ENCODE data around the gene MACF1. TPM values are rescaled to one million over a fixed set of nuclear protein-coding genes. Genes with fewer than 3 reads are reported as not detected.

The MACF1 gene
- total and polyA plus RNA-seq, 2 of the 13 experiments (the other 11 are each of a cell fraction or from before 2014, with no cell fraction given): 36.7 to 65.4 TPM

- TF ChIP-seq, protein P1, sequence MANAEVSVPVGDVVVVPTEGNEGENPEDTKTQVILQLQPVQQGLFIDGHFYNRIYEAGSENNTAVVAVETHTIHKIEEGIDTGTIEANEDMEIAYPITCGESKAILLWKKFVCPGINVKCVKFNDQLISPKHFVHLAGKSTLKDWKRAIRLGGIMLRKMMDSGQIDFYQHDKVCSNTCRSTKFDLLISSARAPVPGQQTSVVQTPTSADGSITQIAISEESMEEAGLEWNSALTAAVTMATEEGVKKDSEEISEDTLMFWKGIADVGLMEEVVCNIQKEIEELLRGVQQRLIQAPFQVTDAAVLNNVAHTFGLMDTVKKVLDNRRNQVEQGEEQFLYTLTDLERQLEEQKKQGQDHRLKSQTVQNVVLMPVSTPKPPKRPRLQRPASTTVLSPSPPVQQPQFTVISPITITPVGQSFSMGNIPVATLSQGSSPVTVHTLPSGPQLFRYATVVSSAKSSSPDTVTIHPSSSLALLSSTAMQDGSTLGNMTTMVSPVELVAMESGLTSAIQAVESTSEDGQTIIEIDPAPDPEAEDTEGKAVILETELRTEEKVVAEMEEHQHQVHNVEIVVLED (CRISPR knock-in tag; IDR thresholded peaks at IDR 0.05; ENCODE audit: borderline replicate concordance): no peak
- TF ChIP-seq ZNF101 (CRISPR knock-in tag; IDR thresholded peaks at IDR 0.05; ENCODE audit: borderline replicate concordance, low read depth) (no peak), RFX1 (IDR thresholded peaks at IDR 0.05) (no peak), MYC (CRISPR knock-in tag; IDR thresholded peaks at IDR 0.05; ENCODE audit: borderline replicate concordance) (no peak), FLYWCH1 (CRISPR knock-in tag; IDR thresholded peaks at IDR 0.05) (no peak), ZNF503 (CRISPR knock-in tag; IDR thresholded peaks at IDR 0.05) (no peak), KAT7 (CRISPR knock-in tag; IDR thresholded peaks at IDR 0.05; ENCODE audit: borderline replicate concordance) (no peak), BATF2 (CRISPR knock-in tag; IDR thresholded peaks at IDR 0.05) (no peak), CBX5 (CRISPR knock-in tag; IDR thresholded peaks at IDR 0.05; ENCODE audit: borderline replicate concordance) (no peak), EED (CRISPR knock-in tag; IDR thresholded peaks at IDR 0.05) (no peak), NBN (conservative IDR thresholded peaks at IDR 0.05) (no peak), ATF6 (CRISPR knock-in tag; conservative IDR thresholded peaks at IDR 0.05) (no peak)
- TF ChIP-seq, protein P2, sequence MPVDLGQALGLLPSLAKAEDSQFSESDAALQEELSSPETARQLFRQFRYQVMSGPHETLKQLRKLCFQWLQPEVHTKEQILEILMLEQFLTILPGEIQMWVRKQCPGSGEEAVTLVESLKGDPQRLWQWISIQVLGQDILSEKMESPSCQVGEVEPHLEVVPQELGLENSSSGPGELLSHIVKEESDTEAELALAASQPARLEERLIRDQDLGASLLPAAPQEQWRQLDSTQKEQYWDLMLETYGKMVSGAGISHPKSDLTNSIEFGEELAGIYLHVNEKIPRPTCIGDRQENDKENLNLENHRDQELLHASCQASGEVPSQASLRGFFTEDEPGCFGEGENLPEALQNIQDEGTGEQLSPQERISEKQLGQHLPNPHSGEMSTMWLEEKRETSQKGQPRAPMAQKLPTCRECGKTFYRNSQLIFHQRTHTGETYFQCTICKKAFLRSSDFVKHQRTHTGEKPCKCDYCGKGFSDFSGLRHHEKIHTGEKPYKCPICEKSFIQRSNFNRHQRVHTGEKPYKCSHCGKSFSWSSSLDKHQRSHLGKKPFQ (CRISPR knock-in tag; IDR thresholded peaks at IDR 0.05; ENCODE audit: insufficient replicate concordance): no peak
- TF ChIP-seq, protein P3, sequence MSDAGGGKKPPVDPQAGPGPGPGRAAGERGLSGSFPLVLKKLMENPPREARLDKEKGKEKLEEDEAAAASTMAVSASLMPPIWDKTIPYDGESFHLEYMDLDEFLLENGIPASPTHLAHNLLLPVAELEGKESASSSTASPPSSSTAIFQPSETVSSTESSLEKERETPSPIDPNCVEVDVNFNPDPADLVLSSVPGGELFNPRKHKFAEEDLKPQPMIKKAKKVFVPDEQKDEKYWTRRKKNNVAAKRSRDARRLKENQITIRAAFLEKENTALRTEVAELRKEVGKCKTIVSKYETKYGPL (CRISPR knock-in tag; IDR thresholded peaks at IDR 0.05): no peak
- TF ChIP-seq, protein P4, sequence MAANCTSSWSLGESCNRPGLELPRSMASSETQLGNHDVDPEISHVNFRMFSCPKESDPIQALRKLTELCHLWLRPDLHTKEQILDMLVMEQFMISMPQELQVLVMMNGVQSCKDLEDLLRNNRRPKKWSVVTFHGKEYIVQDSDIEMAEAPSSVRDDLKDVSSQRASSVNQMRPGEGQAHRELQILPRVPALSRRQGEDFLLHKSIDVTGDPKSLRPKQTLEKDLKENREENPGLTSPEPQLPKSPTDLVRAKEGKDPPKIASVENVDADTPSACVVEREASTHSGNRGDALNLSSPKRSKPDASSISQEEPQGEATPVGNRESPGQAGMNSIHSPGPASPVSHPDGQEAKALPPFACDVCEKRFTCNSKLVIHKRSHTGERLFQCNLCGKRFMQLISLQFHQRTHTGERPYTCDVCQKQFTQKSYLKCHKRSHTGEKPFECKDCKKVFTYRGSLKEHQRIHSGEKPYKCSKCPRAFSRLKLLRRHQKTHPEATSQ (CRISPR knock-in tag; IDR thresholded peaks at IDR 0.05; ENCODE audit: borderline replicate concordance): no peak
- TF ChIP-seq, protein P5, sequence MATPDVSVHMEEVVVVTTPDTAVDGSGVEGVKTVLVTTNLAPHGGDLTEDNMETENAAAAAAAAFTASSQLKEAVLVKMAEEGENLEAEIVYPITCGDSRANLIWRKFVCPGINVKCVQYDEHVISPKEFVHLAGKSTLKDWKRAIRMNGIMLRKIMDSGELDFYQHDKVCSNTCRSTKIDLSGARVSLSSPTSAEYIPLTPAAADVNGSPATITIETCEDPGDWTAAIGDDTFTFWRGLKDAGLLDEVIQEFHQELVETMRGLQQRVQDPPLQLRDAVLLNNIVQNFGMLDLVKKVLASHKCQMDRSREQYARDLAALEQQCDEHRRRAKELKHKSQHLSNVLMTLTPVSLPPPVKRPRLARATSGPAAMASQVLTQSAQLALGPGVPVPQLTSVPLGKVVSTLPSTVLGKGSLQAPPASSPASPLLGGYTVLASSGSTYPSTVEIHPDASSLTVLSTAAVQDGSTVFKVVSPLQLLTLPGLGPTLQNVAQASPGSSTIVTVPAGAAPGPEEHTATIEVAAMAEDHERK (CRISPR knock-in tag; IDR thresholded peaks at IDR 0.05; ENCODE audit: low read depth): no peak
Measured at GRCh38 chr1:39491146-39491921, 286.8 kb downstream of the MACF1 start, which contains the start of gene BMP8A (continued).

Data from HepG2 (cell line).